Suprapubic skin (tissue), 4 donors: ENCODE results near the gene TREM2.

Experiments used
- CTCF ChIP-seq, 2 donors: fragments of 200-600 bp in 1 of 2; fragments of 450-650 bp in 1 of 2; sonication (generic) in 1 of 2; IDR thresholded peaks; one replicate each; pipeline ENCODE4 v1.5.1; 2016 to 2019; ENCODE audit warnings: antibody characterized with exemption in 2 of 2, mild to moderate bottlenecking in 1 of 2, moderate library complexity in 1 of 2
- POLR2A ChIP-seq, 2 donors: fragments of 450-650 bp; IDR thresholded peaks; one replicate each; pipeline ENCODE4 v1.6.1; 2017; ENCODE audit warnings: antibody characterized with exemption in 2 of 2, mild to moderate bottlenecking in 2 of 2, moderate library complexity in 2 of 2
- POLR2AphosphoS5 ChIP-seq, 3 donors: sonication (generic); formaldehyde crosslinking; IDR thresholded peaks; one replicate each; pipeline ENCODE4 v1.6.1; 2017; ENCODE audit warnings: antibody characterized with exemption in 3 of 3

GRCh38 chr6:41193884-41194283 is 31.0 kb upstream of the TREM2 start:
- TF ChIP-seq CTCF (IDR thresholded peaks at IDR 0.05): no peak
- no peak for TF ChIP-seq POLR2AphosphoS5 (IDR thresholded peaks at IDR 0.05)
- no peak for TF ChIP-seq POLR2A (IDR thresholded peaks at IDR 0.05)
